Endothelial cell of umbilical vein (primary cell): Measurements from ENCODE around the gene APMAP.

ENCODE experiments used
- CTCF ChIP-seq, 2 donors: IDR thresholded peaks; 1 replicate in 1 of 2; 2 replicates in 1 of 2; pipeline ENCODE4 v1.5.1; 2011; ENCODE audit warnings: low read length in 2 of 2, mild to moderate bottlenecking in 2 of 2, moderate library complexity in 2 of 2, control low read depth in 1 of 2, inconsistent platforms in 1 of 2, low read depth in 1 of 2; ENCODE audit not compliant: insufficient read depth in 1 of 2; ENCODE audit errors: extremely low read depth in 1 of 2
- POLR2A ChIP-seq: IDR thresholded peaks from 2 replicates; pipeline ENCODE4 v1.6.1; 2012; ENCODE audit warnings: low read depth, mild to moderate bottlenecking, control low read depth, low read length

GRCh38 chr20:24934101-24934661 is 58.4 kb downstream of the APMAP start:
- TF ChIP-seq POLR2A (no peak), CTCF (IDR thresholded peaks at IDR 0.05; ENCODE audit: extremely low read depth in 1 of 2, insufficient read depth in 1 of 2, low read depth in 1 of 2, low read length in 2 of 2) (no peak)
